HG02970 (cell line): ENCODE data around the gene MAPK10.
"Not testable (repeated sequence)": the region's sequence is repeated elsewhere in the genome, so short reads cannot be mapped to it uniquely, and the experiment has no call there.

ENCODE experiments used
- ATAC-seq: cut with Tn5 transposase; IDR thresholded peaks from one replicate; pipeline ENCODE4 v1.9.1; 2021; ENCODE audit warnings: mild to moderate bottlenecking, moderate library complexity, moderate number of reproducible peaks; ENCODE audit not compliant: unreplicated experiment, low FRiP score

MAPK10 gene

DNA sequence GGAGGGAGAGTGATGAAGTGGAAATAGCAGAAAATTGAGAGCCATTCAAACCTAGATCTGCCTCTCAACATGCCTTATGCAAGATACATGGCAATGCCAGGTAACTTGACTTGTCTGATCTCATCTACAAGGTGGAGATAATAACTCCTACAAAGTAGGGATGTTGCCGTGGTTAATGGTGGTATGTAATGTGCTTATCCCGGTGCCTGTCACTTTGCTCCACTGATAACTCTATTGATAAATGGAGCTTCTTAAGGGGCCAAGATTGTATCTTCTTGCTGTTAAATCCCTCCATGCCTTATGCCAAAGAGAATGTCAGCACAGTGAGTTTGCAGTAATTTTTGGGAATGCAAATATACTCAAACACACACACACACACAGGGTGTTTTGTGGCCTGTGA, 355.8 kb downstream of the MAPK10 start:
- no peak for ATAC-seq

DNA sequence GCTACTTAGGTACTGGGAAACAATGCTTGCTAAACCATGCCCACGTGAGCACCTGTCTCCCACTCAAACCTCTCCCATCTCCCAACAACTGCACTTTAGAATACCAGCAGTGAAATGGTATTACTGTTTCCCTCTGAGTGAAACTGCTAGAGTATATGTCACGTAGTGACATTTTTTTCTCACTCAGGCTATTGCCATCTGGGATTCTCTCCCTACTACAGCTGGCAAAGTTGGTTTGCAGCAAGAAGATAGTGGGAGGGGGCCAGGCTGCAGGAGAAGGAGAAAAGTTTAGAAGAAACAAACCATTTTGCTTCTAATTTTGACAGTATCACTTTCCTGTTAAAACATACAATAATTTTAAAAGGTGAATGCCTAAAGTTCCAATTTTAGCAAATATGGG, 358.3 kb downstream of the MAPK10 start:
- ATAC-seq: no peak

DNA sequence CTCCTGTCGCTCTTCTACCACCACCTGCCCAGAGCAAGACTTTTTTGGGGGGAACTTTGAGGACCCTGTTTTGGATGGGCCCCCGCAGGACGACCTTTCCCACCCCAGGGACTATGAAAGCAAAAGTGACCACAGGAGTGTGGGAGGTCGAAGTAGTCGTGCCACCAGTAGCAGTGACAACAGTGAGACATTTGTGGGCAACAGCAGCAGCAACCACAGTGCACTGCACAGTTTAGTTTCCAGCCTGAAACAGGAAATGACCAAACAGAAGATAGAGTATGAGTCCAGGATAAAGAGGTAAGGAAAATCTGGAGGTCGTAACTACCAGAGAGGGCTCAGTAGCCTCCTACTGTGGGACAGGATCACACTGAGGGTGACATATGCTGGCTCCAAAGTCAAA, 364.5 kb downstream of the MAPK10 start:
- ATAC-seq: no peak

DNA sequence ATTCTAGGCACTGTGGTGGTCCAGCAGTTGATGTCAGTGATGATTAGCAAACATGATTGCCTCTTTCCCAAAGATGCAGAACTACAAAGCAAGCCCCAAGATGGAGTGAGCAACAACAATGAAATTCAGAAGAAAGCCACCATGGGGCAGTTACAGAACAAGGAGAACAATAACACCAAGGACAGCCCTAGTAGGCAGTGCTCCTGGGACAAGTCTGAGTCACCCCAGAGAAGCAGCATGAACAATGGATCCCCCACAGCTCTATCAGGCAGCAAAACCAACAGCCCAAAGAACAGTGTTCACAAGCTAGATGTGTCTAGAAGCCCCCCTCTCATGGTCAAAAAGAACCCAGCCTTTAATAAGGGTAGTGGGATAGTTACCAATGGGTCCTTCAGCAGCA, 365.3 kb downstream of the MAPK10 start:
- no peak for ATAC-seq

DNA sequence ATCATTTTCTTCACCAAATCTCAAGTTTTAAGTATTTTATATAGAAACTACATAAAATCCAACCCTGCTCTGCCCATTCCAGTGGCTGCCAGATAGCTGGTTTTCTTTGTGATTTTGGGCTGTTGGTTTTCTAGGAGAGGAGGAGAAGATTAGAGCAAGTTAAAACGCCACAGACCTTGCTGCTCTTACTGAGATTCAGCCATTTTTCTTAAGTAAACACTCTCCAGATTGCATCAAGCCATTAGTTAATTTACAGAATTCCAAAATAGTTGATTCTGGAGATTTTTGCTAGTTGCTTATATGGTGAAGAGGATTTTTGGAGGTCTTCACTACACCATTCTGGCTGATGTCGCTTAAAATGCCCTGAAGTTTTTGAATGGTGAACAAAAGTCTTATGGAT, 366.2 kb downstream of the MAPK10 start:
- no peak for ATAC-seq

DNA sequence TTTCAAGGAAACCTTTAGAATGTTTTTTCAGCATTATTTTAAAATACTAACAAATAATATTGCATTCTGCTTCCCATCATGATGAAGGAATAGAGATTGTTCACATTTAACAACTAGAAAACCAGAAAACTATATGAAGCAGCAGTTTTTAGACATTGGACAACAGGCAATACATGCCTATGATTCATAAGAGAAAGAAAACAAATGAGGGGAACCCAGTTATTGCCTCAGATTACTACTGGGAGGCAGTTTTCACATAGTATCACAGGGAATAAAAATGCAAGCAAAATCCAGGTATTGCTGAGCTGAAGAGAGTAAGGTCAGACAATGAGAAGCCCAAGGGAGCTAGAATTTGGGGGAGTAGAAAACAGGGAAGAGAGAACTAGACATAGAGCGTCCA, 373.6 kb downstream of the MAPK10 start:
- no peak for ATAC-seq

DNA sequence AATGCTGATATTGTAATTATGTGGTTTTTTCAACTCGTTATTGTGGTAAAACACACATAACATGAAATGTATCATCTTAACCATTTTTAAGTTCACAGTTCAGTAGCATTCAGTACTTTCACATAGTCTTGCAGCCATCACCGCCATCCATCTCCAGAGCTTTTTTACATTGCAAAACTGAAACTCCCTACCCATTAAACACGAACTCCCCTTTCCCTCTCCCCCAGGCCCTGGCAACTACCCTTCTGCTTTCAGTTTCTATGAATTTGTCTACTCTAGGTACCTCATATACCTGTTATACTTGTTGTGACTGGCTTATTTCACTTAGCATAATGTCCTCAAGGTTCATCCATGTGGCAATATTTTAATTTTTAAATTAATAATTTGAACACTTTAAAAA, 380.6 kb downstream of the MAPK10 start:
- ATAC-seq: peak; percentile 82

DNA sequence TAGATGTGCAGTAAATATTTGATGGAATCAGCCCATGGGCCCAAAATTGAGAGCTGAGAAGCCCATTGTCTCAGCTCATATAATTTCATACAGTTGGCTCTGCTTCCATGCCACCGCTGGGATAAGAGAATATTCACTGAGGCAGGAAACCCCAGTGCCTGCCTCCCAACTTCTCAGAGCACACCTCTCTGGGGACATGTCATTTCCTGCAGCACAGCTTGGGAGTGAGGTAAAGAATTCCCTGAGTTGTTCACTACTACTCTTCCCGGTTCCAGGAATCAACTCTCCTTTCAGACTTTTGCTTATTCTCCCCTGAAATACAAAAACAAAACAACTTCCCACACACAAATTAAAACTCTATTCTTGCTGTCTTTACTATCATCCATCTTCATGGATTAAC, 389.3 kb downstream of the MAPK10 start:
- no peak for ATAC-seq

DNA sequence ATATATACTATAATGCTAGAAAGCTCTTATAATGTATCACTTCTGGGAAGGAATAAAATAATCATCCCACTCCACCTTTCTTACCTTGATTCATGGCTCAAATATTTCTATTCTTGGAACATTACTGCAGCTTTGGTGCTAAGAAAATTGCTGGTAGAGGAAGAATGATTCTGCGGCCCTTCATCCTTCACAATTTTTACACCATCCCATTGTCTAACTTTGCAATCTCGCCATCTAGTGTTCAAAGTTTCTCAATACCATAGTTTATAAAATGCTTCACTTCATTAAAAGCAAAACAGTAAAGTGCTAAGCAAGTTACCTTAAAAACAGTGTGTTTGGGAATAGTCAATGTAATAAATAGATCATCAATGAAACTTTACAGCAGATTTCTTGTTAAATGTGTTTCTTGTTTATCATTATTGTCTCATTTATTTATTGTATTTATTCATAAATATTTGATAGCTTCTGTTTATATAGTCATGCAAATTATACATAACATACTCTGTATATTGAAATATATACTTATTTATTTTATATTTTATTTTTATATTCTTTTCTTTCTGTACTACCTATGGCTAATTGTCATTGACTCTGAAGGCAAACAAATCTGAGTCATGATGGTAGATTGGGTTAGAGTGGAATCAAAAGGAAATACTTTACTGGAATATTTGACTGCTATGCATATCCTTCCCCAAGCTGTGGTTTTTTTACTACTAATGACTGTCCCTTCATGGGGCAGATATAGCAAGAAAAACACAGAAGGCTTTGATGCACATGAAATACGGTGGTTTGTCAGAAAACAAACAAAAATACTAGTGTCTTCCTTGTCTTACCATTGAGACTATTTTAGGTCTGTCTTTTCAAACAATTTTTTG, 390.7 kb downstream of the MAPK10 start:
- ATAC-seq: peak; percentile 59

DNA sequence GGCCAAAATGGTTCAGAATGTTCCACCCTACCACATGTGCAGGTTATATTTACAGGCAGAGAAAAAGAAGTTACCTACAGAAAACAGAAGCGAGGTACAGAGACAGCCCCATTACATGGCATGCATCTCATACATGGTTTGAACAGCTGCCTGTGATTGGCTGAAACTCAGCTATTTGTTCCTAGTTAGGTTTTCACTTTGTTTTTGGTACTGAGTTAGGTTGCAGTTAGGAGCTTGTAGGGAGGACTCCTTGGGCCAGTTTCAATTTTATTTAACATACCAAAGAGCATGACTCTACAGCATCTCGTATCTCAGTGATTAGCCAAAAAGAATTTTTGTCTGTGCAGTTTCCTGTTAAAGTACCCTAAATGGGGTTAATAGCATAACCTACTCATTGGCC, 392.0 kb downstream of the MAPK10 start:
- no peak for ATAC-seq

DNA sequence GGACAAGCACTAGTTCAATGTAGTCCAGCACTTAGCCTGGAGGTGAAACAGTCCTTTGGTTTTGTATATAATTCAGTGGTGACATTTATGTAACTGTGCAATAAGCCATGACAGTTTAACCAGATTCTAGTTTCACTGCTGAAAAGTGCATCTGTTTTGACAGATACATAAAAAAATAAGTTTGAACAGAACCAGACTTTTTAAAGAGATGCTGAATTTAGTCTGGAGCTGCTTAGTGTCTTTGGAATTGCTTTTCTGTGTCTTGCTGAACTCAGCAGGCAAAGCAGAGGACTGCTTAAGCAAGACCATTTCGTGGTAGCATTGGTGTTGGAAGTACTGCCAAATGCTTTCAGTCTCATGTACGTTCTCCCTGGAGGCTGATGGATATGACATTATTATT, 393.5 kb downstream of the MAPK10 start:
- ATAC-seq: no peak

DNA sequence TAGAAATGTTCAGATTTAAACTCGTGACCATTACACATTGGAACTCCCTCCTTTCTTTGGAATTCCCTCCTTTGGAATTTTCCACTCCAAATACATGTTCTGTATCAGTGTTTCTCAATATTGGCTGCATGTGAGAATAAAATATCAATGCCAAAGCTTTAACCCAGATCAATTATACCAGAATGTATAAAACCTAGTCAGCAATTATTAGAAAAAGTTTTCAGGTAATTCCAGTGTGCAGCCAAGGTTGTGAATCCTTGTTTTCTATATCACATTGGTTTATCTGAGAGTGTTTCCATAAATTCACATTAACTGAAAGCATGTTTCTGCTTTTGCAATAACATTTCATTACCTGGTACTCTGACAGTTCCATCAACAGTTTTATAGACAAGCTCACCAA, 394.3 kb downstream of the MAPK10 start:
- ATAC-seq: no peak

DNA sequence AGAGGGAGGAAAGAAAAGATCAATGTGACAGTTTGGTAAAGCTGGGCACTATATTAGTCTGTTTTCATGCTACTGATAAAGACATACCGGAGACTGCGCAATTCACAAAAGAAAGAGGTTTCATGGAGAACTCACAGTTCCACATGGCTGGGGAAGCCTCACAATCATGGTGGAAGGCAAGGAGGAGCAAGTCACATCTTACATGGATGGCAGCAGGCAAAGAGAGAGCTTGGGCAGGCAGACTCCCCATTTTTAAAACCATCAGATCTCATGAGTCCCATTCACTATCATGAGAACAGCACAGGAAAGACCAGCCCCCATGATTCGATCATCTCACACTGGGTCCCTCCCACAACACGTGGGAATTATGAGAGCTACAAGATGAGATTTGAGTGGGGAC, 394.8 kb downstream of the MAPK10 start:
- ATAC-seq: not testable (repeated sequence)

DNA sequence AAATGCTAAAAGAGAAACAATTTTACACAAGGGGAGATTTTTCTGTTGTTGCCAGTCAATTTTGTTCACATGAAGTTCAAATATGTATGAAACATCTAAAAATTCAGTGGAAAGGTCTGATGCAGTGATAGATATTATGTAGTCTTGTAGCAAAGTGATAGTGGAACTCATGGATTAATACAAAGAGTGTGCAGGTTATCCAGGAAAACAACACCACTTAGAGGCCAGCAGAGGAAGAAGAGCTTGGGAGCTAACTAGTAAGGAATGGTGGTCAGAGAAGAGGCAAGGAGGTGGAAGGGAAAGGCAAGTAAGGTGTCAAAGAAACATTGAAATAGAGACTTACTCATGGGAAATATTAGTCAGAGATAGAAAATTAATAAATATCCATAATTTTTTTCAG, 395.6 kb downstream of the MAPK10 start:
- ATAC-seq: no peak

DNA sequence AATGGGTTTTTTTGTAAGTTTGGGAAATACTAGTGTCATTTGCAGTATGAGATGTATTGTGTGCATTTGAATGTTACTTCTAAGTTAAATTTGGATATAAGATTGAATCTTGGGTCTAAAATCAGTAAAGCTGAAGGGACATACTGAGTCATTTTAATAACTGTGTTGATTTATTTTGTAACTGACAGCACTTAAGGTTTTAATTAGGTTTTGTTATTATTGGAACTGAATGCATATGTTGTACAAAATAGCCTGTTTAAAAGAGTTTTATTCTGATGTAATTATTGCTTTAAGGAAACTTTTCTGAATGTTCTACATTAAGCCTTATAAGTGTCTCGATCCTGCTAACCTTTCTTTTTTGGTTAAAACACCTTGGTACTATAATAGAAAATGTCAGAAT, 396.6 kb downstream of the MAPK10 start:
- no peak for ATAC-seq

DNA sequence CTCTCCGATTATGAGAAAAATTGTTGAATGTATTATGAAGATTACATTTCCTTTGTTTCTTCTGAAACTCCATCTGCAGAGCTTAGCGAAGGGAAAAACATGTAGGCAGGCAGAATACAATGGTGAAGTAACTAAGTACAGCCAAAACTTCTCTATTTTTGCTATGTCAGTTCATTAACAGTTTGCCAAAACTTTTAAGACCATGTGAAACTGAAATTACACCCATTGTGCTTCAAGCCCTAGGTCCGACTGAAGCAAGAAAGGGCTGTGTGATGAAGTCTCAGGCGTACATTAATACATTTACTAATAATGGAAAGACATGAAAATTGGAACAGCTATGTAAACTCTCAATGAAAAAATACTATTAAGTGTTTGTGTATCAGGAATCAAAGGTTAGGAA, 398.0 kb downstream of the MAPK10 start:
- ATAC-seq: no peak

DNA sequence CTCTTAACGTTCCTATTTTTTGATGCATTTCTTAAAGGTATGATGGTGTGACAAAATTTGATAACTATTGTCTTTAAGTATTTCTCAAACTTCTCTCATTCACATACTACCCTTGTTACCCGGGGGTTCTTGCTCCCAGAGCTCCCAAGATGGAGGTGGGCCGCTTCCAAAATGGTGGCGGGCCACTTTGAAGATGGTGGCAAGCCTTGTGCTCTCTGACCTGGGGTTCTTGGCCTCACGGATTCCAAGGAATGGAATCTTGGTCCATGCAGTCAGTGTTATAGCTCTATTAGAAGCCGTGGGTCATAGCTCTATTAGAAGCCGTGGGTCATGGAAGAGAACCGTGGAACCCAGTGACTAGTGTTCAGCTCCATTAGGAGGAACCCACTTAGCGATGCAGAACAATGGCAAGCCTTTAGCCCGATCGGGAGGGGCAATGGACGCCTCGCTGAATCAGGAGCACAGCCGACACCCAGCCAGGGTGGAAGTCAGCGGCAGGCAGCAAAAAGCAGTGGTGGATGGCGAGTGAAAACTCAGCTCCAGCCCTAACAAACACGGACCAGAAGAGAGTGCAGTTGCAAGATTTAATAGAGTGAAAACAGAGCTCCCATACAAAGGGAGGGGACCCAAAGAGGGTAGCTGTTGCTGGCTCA, 403.4 kb downstream of the MAPK10 start:
- ATAC-seq: no peak

DNA sequence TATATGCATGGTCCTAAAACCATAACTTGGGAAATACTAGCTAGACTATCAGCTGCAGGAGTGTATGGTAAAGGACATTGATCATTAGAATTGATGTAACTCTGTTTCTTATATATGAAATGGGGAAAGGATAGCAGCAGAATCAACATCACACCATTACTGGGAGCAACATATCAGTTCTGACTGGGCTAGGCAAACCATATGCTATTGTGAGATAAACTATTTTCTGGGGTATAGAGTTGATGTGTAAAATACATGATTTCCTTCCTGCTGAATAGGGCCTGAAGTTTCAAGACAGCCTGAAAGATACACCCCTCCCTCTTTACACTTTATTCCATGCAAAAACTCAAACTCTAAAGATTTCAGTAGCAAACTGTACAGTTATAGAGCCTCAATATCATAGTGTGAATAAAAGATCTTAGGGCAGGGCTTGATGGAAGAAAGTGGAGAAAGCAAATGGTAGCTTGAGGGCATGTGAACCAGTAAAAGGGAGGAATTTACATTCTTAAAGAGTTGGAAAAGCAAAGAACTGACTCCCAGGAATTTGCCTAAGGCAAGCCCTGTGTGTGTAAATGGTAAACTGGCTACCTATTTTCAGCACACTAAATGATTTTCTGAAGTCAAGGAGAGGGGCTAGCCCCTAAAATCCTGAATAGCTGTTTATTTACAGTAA, 404.1 kb downstream of the MAPK10 start:
- ATAC-seq: no peak

DNA sequence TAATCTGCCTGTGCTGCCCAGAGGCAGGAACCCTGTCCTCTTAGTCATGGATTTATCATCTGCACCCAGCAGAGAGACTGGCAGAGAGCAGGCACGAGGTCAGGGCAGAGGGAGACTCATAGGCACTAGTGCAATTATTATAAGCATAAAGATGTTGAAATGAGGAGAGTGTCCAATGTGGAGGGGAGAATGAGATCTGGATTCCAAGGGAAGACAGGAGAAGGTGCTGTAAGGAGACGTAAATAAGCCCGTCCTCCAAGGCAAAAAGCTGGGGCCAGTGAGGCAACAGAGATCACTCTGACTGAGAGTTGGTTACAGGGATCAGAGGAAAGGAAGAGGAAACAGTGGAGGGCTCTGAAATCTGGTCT, 406.2 kb downstream of the MAPK10 start:
- no peak for ATAC-seq

DNA sequence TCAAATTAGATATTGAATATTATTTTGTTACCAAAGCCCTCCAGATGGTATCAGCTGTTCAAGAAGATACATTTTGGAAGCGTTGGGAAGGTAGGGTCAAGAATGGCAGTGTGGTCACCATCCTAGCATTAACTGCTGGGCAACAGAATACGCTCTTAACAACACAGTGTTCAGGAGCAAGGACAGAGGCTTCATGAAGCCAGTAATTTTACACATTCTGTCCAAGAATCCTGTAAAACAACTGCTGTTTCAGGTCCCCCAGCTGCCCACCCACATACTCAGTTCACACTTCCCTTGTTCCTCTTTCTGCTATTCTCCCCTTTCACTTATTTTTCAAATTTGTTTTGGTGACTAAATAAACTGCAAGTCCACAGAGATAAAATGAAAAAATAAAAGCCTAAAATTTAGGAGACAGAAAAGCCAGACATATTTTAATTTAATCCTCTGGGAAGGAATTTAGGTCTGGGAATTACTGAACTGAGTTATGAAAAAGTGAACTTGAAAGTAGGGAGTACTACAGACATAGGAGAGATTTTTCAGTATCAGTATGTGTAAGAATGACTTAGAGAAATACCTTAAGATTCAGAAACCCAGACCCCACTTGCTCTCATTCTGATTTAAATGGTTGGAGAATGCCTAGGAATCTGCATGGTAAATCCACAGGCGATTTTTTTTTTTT, 406.7 kb downstream of the MAPK10 start:
- no peak for ATAC-seq

DNA sequence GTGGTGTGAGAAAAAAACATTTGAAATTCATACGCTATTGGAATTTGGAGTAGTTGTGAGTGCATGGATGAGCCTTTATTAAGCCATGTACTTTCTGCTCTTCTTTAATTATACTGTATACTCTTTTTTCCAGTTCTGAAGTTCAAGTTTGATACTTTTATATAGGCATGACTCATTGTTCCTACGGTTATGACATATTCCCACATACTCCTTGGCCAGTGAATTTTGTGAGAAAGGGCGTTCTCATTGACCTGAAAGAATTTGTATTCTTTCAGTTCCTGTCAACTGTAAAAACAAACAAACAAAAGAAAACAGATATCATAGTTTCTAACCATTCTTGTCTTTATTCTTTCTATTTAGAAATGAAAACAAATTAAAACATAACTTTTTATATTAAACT, 407.3 kb downstream of the MAPK10 start:
- no peak for ATAC-seq
